Activated CD8-positive, alpha-beta memory T cell treated with anti-CD3 and anti-CD28 coated beads for 48 hours (primary cell): ENCODE results near the gene OLR1.
"Not testable (repeated sequence)": the region's sequence is repeated elsewhere in the genome, so short reads cannot be mapped to it uniquely, and the experiment has no call there.

ENCODE experiments used
- DNase-seq, 3 experiments: peaks; one replicate each; pipeline ENCODE4 v3.0.0-alpha.2; 2020; ENCODE audit warnings: low read depth in 2 of 3, low spot score in 2 of 3

Gene OLR1

GRCh38 chr12:10191865-10192264, 19.9 kb upstream of the OLR1 start:
- no peak for DNase-seq

DNA sequence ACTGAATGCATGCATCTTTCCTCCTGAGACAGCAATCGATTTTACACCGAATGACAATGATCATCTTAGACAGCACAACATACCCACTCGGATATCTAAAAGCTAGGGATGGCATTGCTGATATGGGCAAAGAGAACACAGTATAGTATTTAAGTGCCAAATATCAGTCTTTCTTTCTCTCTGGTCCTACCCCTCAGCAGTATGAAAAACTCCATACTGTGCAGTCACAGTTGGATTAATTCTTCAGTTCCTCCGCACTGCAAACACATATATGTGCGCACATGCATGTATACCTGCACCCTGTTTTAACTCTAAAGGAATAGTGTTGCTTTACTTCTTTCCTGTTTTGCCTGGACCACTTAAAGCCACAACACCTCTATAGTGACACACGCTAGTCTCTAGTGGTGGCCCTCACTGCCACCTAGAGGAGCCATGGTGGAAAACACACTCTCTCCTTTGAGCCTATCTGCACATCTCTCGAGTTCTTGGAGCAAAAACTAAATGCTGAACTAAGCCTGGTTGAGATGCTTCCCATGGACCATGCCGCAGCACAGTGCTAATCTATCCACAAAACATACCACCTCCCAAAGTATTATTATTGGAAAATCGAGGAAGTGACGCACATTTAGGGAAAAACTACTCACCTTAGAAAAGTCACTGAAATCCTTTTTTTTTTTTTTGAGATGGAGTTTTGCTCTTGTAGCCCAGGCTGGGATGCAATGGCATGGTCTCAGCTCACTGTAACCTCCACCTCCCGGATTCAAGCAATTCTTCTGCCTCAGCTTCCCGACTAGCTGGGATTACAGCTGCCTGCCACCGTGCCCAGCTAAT, 18.8 kb upstream of the OLR1 start:
- peak in 1 of 3 experiments; percentile 11 for DNase-seq

DNA sequence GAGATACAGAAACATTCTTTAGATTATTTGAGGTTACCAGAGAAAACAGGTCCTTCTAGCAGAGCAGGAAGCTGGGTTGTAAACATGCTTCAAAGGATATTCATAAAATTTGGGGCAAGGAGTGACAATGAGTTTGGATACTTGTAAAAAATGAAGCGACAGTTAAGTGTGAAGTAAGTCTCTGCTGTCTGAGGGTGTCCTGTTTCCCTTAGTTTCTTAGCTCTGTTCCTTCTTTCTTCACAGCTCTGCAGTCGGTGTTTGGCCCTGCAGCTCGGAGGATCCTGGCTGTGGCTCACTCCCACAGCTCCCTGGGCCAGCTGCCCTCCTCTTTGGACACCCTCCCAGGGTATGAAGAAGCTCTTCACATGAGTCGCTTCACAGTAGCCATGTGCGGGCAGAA, 17.7 kb upstream of the OLR1 start:
- DNase-seq = no peak

DNA sequence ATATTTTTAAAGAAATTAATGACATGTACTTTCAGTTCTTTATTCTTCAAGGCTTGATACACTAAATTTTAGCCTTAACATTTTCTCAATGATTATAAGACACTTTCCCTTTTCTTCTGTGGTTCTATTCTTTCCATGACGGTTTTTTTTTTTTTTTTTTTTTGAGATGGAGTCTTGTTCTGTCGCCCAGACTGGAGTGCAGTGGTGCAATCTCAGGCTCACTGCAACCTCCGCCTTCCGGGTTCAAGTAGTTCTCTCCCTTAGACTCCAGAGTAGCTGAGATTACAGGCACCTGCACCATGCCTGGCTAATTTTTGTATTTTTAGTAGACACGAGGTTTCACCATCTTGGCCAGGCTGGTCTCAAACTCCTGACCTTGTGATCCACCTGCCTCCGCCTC, 15.0 kb upstream of the OLR1 start:
- not testable (repeated sequence) for DNase-seq

GRCh38 chr12:10186299-10186698, 14.4 kb upstream of the OLR1 start:
- DNase-seq = no peak

- DNase-seq = no peak
Measured at GRCh38 chr12:10184261-10184843, 12.4 kb upstream of the OLR1 start.

GRCh38 chr12:10182354-10183049, 10.6 kb upstream of the OLR1 start:
- DNase-seq = no peak

GRCh38 chr12:10179776-10180181, 7.8 kb upstream of the OLR1 start:
- DNase-seq = no peak

DNA sequence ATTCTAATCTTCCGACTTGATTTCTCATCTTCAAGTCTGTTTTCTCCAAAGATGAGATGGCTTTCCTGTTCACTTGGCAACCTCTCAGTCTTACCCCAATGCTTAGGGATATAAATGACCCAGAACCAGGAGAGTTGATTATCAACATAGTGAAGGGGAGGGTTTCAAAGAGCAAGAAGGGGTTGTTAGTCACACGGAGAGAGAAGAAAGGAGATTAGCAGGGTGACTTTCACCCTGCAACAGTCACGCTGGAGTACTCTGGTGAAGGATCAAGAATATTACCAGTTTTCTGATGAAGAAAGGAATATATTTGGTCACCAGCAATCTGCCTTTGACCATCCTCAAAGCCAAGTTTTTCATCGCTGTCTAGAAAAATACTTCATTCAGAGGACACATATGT, 6.9 kb upstream of the OLR1 start, which contains the start of gene TMEM52B:
Gene TMEM52B, plus strand, starts transcription at position 212 of the 400 bp plus-strand sequence. CDS start 543 bp downstream, outside the sequence.
- no peak for DNase-seq

GRCh38 chr12:10175846-10176636, 4.1 kb upstream of the OLR1 start:
- no peak for DNase-seq

DNA sequence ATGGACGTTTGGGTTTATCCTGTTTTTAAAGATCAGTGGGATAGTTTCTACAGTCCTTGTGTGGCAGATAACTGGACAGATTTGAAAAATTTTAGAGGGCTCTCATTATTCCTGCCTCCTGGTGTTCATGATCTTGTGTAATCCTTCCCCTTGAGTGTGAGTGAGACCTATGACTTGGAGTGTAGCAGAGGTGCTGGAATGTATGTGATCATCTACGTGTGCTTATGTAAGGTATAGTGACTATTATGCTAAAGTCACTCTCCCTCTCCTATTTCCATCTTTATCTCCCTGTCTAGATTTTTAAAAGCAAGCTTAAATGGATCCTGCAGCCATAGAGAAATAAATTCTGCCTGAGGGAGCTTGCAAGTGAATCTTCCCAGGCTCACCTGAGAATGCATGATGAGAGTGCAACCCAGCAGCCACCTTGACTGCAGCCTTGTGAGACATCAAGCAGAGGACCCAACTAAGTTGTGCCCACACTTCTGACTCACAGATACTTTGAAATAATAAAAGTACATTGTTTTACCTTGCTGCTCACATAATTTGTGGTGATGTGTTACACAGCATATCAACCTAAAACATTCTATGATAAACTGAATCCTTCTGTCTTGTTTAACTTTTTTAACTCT, 3.2 kb upstream of the OLR1 start:
- no peak for DNase-seq

- no peak for DNase-seq
Measured at GRCh38 chr12:10170216-10170615, 1.7 kb downstream of the OLR1 start.

GRCh38 chr12:10169104-10169503, 2.8 kb downstream of the OLR1 start:
- DNase-seq = no peak

DNA sequence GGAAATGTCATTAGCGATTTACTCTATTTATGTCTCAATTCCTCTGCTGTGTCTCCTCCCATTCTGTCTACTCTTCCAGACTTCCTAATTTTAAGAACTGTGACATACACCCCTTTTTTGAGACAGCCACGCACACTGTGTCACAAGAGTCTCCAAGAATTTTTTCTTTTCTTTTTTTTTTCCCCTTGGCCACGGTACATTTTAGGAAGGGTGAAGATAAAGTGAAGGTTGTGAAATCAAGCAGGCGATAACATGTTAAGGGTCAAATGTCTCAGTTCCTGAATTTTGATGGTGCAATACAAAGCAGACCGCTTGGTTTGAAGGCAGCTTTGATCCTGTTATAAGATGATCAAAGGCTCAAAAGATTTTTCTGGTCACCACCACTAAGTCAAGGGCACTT, 4.3 kb downstream of the OLR1 start:
- DNase-seq = no peak

GRCh38 chr12:10165421-10165820, 6.5 kb downstream of the OLR1 start:
- no peak for DNase-seq

DNA sequence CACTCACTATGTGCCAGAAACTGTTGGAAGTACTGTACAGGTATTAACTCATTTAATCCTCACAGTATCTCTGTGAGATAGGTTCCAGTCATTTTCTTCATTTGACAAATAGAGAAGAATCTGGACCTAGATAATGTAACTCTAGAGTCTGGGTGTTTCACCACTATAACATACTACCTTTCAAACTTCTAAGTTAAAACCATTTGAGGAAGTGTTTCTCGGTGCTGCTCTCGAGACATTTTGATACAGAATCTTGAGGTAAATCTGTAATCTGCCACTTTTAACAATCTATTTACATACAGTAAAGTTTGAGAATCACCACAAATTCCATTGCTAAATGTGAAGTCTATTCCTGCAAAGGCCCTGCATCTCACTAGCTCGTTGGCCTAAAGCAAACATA, 8.8 kb downstream of the OLR1 start:
- no peak for DNase-seq

DNA sequence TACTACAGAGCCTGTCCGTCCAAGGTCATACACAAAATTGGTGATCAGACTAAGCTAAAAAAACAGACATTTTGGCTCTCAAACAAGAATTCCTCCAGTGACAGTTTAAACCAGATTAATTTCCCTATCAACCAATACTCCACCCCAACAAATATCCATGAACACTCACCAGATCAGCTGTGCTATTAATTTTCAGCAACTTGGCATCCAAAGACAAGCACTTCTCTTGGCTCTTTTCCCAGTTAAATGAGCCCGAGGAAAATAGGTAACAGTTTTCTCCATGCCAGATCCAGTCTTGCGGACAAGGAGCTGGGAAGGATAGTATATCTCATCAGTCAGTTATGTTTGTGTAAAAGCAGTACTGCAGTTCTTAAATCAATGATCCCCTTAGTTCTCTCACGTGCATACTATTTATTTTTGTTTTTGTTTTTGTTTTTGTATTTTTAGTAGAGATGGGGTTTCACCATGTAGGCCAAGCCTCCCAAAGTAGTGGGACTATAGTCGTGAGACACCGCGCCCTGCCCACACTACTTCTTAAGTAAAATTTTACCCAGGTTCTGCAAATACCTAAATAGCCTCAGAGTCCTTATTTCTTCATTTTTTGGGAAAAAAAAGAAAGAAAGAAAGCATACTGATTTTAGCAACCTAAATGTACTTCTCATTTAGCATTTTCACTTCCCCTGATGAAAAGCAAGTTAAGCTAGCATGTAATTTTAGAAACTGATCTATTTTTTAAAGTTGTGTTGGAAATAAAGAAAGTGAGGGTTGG, 11.1 kb downstream of the OLR1 start:
- no peak for DNase-seq

DNA sequence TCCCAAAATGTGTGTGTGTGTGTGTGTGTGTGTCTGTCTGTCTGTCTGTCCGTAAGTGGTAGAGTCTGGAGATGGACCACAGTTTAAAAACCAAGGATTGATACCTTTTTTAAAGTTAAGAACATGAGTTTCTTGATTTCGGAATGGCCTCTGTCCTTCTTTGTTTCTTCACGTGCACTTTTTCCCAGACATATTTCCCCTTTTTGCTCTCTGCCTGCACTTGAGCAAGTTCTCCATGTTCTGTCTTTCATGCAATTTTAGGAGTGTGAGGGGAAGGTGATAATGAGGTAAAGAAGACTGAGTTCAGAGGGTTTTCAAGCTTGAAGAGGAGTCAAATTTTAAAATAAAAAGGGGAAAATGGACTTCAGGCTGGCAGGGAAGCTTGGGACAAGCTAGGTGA, 12.7 kb downstream of the OLR1 start:
- no peak for DNase-seq

DNA sequence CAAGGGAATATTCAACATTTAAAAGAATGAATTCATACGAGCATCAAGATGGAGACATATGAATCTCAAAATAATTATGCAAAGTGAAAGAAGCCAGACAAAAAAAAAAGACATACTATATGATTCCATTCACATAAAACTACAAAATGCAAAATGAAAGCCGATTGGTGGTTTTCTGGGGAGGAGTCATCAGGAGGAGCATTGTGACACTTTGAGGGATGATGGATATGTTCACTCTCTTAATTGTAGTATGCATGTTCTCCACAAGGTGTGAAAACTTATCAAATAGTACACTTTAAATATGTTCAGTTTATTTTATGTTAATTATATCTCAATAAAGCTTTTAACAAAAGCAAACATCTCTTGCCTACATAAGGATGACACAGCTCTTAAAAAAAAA, 13.5 kb downstream of the OLR1 start:
- no peak for DNase-seq

DNA sequence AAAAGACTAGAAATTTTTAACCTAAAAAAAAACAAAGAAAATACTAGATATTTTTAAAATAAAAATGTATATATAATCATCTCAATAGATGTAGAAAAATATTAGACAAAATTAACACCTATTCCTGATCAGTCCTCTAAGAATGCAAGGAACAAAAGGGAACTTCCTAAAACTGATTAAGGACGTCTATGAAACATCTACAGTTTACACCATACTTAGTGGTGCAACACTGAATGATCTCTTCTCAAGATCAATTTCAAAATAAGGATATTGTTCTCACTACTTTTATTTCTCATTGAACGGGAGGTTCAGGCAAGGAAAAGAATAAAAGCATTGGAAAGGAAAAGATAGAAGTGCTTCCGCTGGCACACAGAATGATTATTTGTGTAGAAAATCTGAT, 16.0 kb downstream of the OLR1 start:
- DNase-seq = no peak
